HCT116 (cell line): ENCODE data around the gene RAP2A. TPM values are rescaled to one million over a fixed set of nuclear protein-coding genes. Genes with fewer than 3 reads are reported as not detected.

Experiments used
- ATAC-seq: fragments of 200-7000 bp; cut with Tn5 transposase; 2 replicates; pipeline ENCODE4 v1.9.1; 2020; ENCODE audit warnings: mild to moderate bottlenecking, moderate library complexity
- BruUV-seq: library from RNA; stranded (reverse); fragments of 400-500 nt; replicated peaks from 2 replicates; lab custom pipeline; 2021; lab: Mats Ljungman, UMichigan
- CTCF ChIA-PET: fragments of 300-600 bp; sonication (Branson Sonifier 250); formaldehyde crosslinking; loops from one replicate; lab custom pipeline; 2021; ENCODE audit warnings: antibody characterized with exemption; lab: Charles Lee
- POLR2A ChIA-PET: fragments of 300-600, 350-600 bp; sonication (Branson Sonifier 250); formaldehyde crosslinking; loops from one replicate; lab custom pipeline; 2021; ENCODE audit warnings: antibody characterized with exemption; lab: Charles Lee
- RAD21 ChIA-PET, 2 experiments: fragments of 300-600 bp; sonication (Branson Sonifier 250); formaldehyde crosslinking; loops; one replicate each; lab custom pipeline; 2023; ENCODE audit warnings: low total read pairs in 2 of 2; ENCODE audit not compliant: uncharacterized antibody in 2 of 2, unreplicated experiment in 2 of 2, low non-redundant PET in 1 of 2; lab: Charles Lee
- DNase-seq: peaks from one replicate; pipeline ENCODE4 v3.0.0-alpha.2; 2010; ENCODE audit warnings: low read depth, low spot score
- H2AFZ ChIP-seq: fragments of 200-600 bp; shearing (Covaris generic), sonication (generic); 2 replicates; pipeline ENCODE4 v1.6.1; 2017; ENCODE audit warnings: low read depth, mixed run types, mixed read lengths, antibody characterized with exemption, low read length; ENCODE audit not compliant: poor library complexity, severe bottlenecking
- H3K27ac ChIP-seq: 2 replicates; pipeline ENCODE4 v1.5.1; 2012; ENCODE audit warnings: low read depth, low read length
- H3K27me3 ChIP-seq: fragments of 200-600 bp; sonication (generic); 2 replicates; pipeline ENCODE4 v1.6.1; 2016; ENCODE audit warnings: mixed run types, low read length, mixed read lengths; ENCODE audit not compliant: insufficient read depth
- H3K36me3 ChIP-seq, 2 experiments: fragments of 200-500 bp in 1 of 2; fragments of 200-600 bp in 1 of 2; sonication (Bioruptor generic) in 1 of 2; sonication (generic) in 1 of 2; 2 replicates each; pipeline versions ENCODE4 v1.5.1 to v1.6.1; 2014 to 2016; ENCODE audit warnings: low read length in 2 of 2, inconsistent platforms in 1 of 2, mixed read lengths in 1 of 2, mixed run types in 1 of 2; ENCODE audit not compliant: insufficient read depth in 2 of 2, control insufficient read depth in 1 of 2
- H3K4me1 ChIP-seq, 2 experiments: fragments of 200-600 bp in 1 of 2; sonication (generic) in 1 of 2; 2 replicates each; pipeline versions ENCODE4 v1.5.1 to v1.6.1; 2012 to 2017; ENCODE audit warnings: low read length in 2 of 2, inconsistent platforms in 1 of 2, mild to moderate bottlenecking in 1 of 2, mixed read lengths in 1 of 2, mixed run types in 1 of 2, moderate library complexity in 1 of 2; ENCODE audit not compliant: insufficient read depth in 2 of 2, control insufficient read depth in 1 of 2
- H3K4me2 ChIP-seq: fragments of 200-600 bp; sonication (generic); 2 replicates; pipeline ENCODE4 v1.6.1; 2017; ENCODE audit warnings: mixed run types, low read length, mixed read lengths
- H3K4me3 ChIP-seq, 2 experiments: fragments of 200-600 bp in 1 of 2; sonication (generic) in 1 of 2; replicated peaks in 1 of 2; 2 replicates each; pipeline ENCODE4 v1.5.1; 2011 to 2016; ENCODE audit warnings: low read length in 2 of 2, control low read depth in 1 of 2, low read depth in 1 of 2, mild to moderate bottlenecking in 1 of 2, mixed read lengths in 1 of 2, mixed run types in 1 of 2
- H3K79me2 ChIP-seq: fragments of 200-600 bp; sonication (generic); 2 replicates; pipeline ENCODE4 v1.6.1; 2017; ENCODE audit warnings: mild to moderate bottlenecking, mixed run types, low read length, moderate library complexity, mixed read lengths; ENCODE audit not compliant: insufficient read depth
- H3K9ac ChIP-seq: fragments of 200-600 bp; sonication (generic); 2 replicates; pipeline ENCODE4 v1.6.1; 2016; ENCODE audit warnings: low read length, mixed read lengths
- H3K9me2 ChIP-seq: fragments of 200-600 bp; sonication (generic), shearing (Covaris generic); 2 replicates; pipeline ENCODE4 v1.6.1; 2017; ENCODE audit warnings: mixed run types, mild to moderate bottlenecking, moderate library complexity; ENCODE audit not compliant: insufficient read depth
- H3K9me3 ChIP-seq, 2 experiments: fragments of 200-500 bp in 1 of 2; fragments of 200-600 bp in 1 of 2; sonication (Bioruptor generic) in 1 of 2; sonication (generic) in 1 of 2; 2 replicates each; pipeline ENCODE4 v1.6.1; 2014 to 2017; ENCODE audit warnings: low read length in 2 of 2, mixed read lengths in 2 of 2, inconsistent platforms in 1 of 2, low read depth in 1 of 2, mild to moderate bottlenecking in 1 of 2, mixed run types in 1 of 2, moderate library complexity in 1 of 2; ENCODE audit not compliant: control insufficient read depth in 1 of 2, insufficient read depth in 1 of 2
- H4K20me1 ChIP-seq: fragments of 200-600 bp; sonication (generic), shearing (Covaris generic); 2 replicates; pipeline ENCODE4 v1.6.1; 2017; ENCODE audit warnings: mixed run types, mild to moderate bottlenecking, moderate library complexity; ENCODE audit not compliant: insufficient read depth
- CBX3 ChIP-seq: IDR thresholded peaks from 2 replicates; pipeline ENCODE4 v1.6.1; 2012; ENCODE audit warnings: low read depth
- EGR1 ChIP-seq: IDR thresholded peaks from 2 replicates; pipeline ENCODE4 v1.6.1; 2012; ENCODE audit warnings: low read depth
- ELF1 ChIP-seq: IDR thresholded peaks from 2 replicates; pipeline ENCODE4 v1.6.1; 2012; ENCODE audit warnings: low read depth, borderline replicate concordance
- JUND ChIP-seq: IDR thresholded peaks from 2 replicates; pipeline ENCODE4 v1.6.1; 2012
- POLR2A ChIP-seq: IDR thresholded peaks from 2 replicates; pipeline ENCODE4 v1.7.0; 2011; ENCODE audit warnings: borderline replicate concordance; ENCODE audit not compliant: insufficient read depth, insufficient read length; ENCODE audit errors: extremely low read depth
- POLR2AphosphoS5 ChIP-seq: IDR thresholded peaks from 2 replicates; pipeline ENCODE4 v1.6.1; 2011; ENCODE audit warnings: mild to moderate bottlenecking, low read depth, low read length, moderate library complexity
- REST ChIP-seq: IDR thresholded peaks from 2 replicates; pipeline ENCODE4 v1.6.1; 2012; ENCODE audit warnings: low read depth
- SIN3A ChIP-seq: IDR thresholded peaks from 2 replicates; pipeline ENCODE4 v1.6.1; 2012; ENCODE audit warnings: low read depth
- TCF7L2 ChIP-seq: IDR thresholded peaks from 2 replicates; pipeline ENCODE4 v1.7.0; 2011; ENCODE audit warnings: borderline replicate concordance, inconsistent platforms; ENCODE audit not compliant: insufficient read depth, insufficient read length; ENCODE audit errors: extremely low read depth
- YY1 ChIP-seq: IDR thresholded peaks from 2 replicates; pipeline ENCODE4 v1.6.1; 2011; ENCODE audit warnings: low read length, low read depth, moderate library complexity, mild to moderate bottlenecking; ENCODE audit not compliant: insufficient replicate concordance; ENCODE audit errors: extremely low read depth
- ZBTB33 ChIP-seq: IDR thresholded peaks from 2 replicates; pipeline ENCODE4 v1.6.1; 2011; ENCODE audit warnings: mild to moderate bottlenecking, low read length, moderate library complexity; ENCODE audit not compliant: insufficient replicate concordance; ENCODE audit errors: extremely low read depth
- ZFX ChIP-seq: fragments of 450-650 bp; IDR thresholded peaks from 2 replicates; pipeline ENCODE4 v1.6.1; 2017
- intact Hi-C: fragments of 100-400 bp; cut with micrococcal nuclease; formaldehyde crosslinking; loops from 2 replicates; pipeline ENCODE4 v1.10.0; 2022
- total RNA-seq: library from RNA; stranded (reverse); gene quantifications from one replicate; pipeline ENCODE4 v1.2.1, GENCODE V29; 2021; ENCODE audit not compliant: unreplicated experiment
- TF ChIP-seq, protein P1 (sequence below): IDR thresholded peaks from 2 replicates; pipeline ENCODE4 v1.6.1; 2012
- TF ChIP-seq, protein P2 (sequence below): IDR thresholded peaks from 2 replicates; pipeline ENCODE4 v1.6.1; 2012

Gene RAP2A
- total RNA-seq, 1 experiment from 2014 or later, result 27.6 TPM

GRCh38 chr13:97414392-97414791 is 19.6 kb upstream of the RAP2A start:
- Histone ChIP-seq H2AFZ (no peak overlapping the region), H3K9me3 (no peaks in the 10 kb centered on the region), H3K4me2 (no peak overlapping the region), H3K79me2 (no peaks in the 10 kb centered on the region), H3K4me3 (no peak overlapping the region), H3K9ac (no peak overlapping the region), H3K4me1 (no peaks in the 10 kb centered on the region), H3K27ac (no peak overlapping the region), H3K27me3 (no peaks in the 10 kb centered on the region), H3K9me2 (no peaks in the 10 kb centered on the region), H4K20me1 (no peaks in the 10 kb centered on the region), H3K36me3 (no peaks in the 10 kb centered on the region)
- no peak for DNase-seq
- RAD21 ChIA-PET, result no interaction called here
- no peak for TF ChIP-seq ELF1
- CTCF ChIA-PET, result no interaction called here
- BruUV-seq, result no TSS peak
- POLR2A ChIA-PET, result interaction anchor here (0.7 kb wide), 1 partner anchor 273 kb away, joined by 3 read pairs; no protein-coding TSS in a partner anchor
- no peak for ATAC-seq
- intact Hi-C loops, result no loop called here

DNA sequence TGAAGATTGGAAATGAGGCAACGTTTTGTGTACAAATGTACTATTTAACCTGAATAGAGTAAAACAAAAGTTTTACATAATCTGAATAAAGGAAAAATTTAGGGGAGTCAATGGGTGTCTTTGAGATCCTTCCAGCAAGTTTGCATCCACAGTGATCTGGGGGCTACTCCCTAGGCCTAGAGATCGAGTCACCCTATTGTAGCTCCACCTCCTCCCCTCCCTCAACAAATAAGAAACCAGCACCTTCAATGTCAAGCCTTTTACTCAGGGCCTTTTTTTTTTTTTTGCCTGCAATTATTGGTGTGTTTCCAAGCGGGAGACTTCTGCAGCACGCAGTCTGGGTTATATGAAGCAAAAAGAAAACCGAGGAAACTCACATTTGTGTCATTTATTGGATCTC is 16.3 kb upstream of the RAP2A start:
- H3K9me2 ChIP-seq, result no peaks in the 10 kb centered on the region
- no peak overlapping the region for H3K4me2 ChIP-seq
- RAD21 ChIA-PET, result no interaction called here
- ATAC-seq, result no peak
- no peaks in the 10 kb centered on the region for H3K36me3 ChIP-seq
- CTCF ChIA-PET, result no interaction called here
- POLR2A ChIA-PET, result no interaction called here
- no peak overlapping the region for H3K4me3 ChIP-seq
- BruUV-seq, result no TSS peak
- DNase-seq, result no peak
- H2AFZ ChIP-seq, result no peak overlapping the region
- H3K27me3 ChIP-seq, result no peaks in the 10 kb centered on the region
- H3K9ac ChIP-seq, result no peak overlapping the region
- no peaks in the 10 kb centered on the region for H3K4me1 ChIP-seq
- no peak overlapping the region for H3K27ac ChIP-seq
- no peaks in the 10 kb centered on the region for H3K9me3 ChIP-seq
- no peaks in the 10 kb centered on the region for H4K20me1 ChIP-seq
- intact Hi-C loops, result no loop called here
- no peaks in the 10 kb centered on the region for H3K79me2 ChIP-seq
- TF ChIP-seq YY1 (no peak), POLR2A (no peak), EGR1 (no peak), CBX3 (no peak), TCF7L2 (no peak), ZFX (no peak), SIN3A (no peak), REST (no peak), POLR2AphosphoS5 (no peak), ZBTB33 (no peak), JUND (no peak)
- TF ChIP-seq, protein P1, sequence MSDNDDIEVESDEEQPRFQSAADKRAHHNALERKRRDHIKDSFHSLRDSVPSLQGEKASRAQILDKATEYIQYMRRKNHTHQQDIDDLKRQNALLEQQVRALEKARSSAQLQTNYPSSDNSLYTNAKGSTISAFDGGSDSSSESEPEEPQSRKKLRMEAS, result no peak
- TF ChIP-seq, protein P2, sequence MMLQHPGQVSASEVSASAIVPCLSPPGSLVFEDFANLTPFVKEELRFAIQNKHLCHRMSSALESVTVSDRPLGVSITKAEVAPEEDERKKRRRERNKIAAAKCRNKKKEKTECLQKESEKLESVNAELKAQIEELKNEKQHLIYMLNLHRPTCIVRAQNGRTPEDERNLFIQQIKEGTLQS, result no peak
